Measurements from ENCODE around the gene STAT3.

The STAT3 gene

DNA sequence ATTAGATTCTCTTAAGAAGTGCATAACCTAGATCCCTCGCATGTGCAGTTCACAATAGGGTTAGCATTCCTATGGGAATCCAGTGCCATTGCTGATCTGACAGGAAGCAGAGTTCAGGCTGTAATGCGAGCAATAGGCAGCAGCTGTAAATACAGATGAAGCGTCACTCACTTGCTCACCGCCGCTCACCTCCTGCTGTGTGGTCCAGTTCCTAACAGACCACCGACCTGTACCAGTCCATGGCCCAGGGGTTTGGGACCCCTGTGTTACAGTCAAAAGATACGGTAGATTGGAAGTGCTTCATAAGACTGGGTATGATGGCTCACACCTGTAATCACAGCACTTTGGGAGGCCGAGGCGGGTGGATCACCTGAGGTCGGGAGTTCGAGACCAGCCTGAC lies 97.1 kb downstream of the STAT3 start:
- Histone ChIP-seq H2BK15ac (ENCODE audit: low read depth, poor library complexity, severe bottlenecking) (no peak overlapping the region), H3K4me2 (ENCODE audit: low read length, poor library complexity, severe bottlenecking) (no peak overlapping the region), H3K14ac (ENCODE audit: low read length in 2 of 2) (no peak overlapping the region), H3K4me3 (ENCODE audit: insufficient read depth in 1 of 2, low read depth in 1 of 2, low read length in 2 of 2) (no peak overlapping the region), H4K8ac (ENCODE audit: low read length) (no peak overlapping the region), H3K23ac (ENCODE audit: low read length in 2 of 2) (no peak overlapping the region), H3K27me3 (ENCODE audit: control insufficient read depth in 1 of 2, insufficient read depth in 1 of 2, low read length in 2 of 2) (no peaks in the 10 kb centered on the region), H2BK5ac (ENCODE audit: low read depth, low read length, poor library complexity, severe bottlenecking) (no peak overlapping the region), H3K27ac (ENCODE audit: low read length, poor library complexity, severe bottlenecking) (no peak overlapping the region), H3K9me3 (ENCODE audit: control insufficient read depth, low read length) (no peaks in the 10 kb centered on the region), H2AFZ (ENCODE audit: low read depth, low read length) (no peak overlapping the region), H3K18ac (ENCODE audit: low read depth in 1 of 2, low read length in 2 of 2) (no peak overlapping the region), H3K36me3 (ENCODE audit: control insufficient read depth in 1 of 2, insufficient read depth in 2 of 2, low read depth in 1 of 2, low read length in 2 of 2) (peaks cover 0 to 24% of the 10 kb centered on the region in 2 experiments), H2BK120ac (ENCODE audit: low read depth, low read length) (no peak overlapping the region), H3K4ac (ENCODE audit: low read depth in 1 of 2, low read length in 2 of 2) (no peak overlapping the region), H3K4me1 (ENCODE audit: control insufficient read depth, insufficient read depth, low read depth, low read length) (peaks cover 17% of the 10 kb centered on the region), H2AK5ac (ENCODE audit: low read length, severe bottlenecking) (no peak overlapping the region), H4K91ac (ENCODE audit: low read length) (peak overlapping the region; percentile 54), H3K9ac (ENCODE audit: low read length) (no peak overlapping the region), H2BK12ac (ENCODE audit: low read length in 2 of 2) (no peak overlapping the region), H3K79me1 (replicated peaks; ENCODE audit: low read length, poor library complexity, severe bottlenecking) (no peaks in the 10 kb centered on the region)
- no peak for DNase-seq
- WGBS = 85% methylated on average over 11 of the region's 11 CpGs

DNA sequence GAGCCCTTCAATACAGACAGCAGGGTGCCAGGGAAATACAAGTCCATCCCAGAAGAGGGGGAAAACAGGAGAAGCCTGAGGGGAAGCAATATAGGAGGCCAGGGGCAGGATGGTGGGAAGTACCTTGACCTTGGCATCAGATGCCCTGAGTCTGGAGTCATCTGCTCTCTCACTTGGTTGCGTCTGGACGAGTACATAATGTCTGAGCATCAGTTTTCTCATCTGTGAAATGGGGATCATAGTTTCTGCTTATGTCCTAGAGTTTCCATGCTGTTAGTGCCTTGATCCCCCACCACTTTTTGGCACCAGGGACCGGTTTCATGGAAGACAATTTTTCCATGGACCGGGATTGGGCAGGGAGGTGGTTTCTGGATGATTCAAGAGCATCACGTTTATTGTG lies 97.7 kb downstream of the STAT3 start:
- H3K36me3 ChIP-seq (ENCODE audit: control insufficient read depth in 1 of 2, insufficient read depth in 2 of 2, low read depth in 1 of 2, low read length in 2 of 2) = peaks cover 0 to 18% of the 10 kb centered on the region in 2 experiments
- H2BK15ac ChIP-seq (ENCODE audit: low read depth, poor library complexity, severe bottlenecking) = no peak overlapping the region
- H2BK5ac ChIP-seq (ENCODE audit: low read depth, low read length, poor library complexity, severe bottlenecking) = no peak overlapping the region
- no peaks in the 10 kb centered on the region for H3K27me3 ChIP-seq (ENCODE audit: control insufficient read depth in 1 of 2, insufficient read depth in 1 of 2, low read length in 2 of 2)
- 95% methylated on average over 3 of the region's 5 CpGs for WGBS
- H3K23ac ChIP-seq (ENCODE audit: low read length in 2 of 2) = peak overlapping the region in 1 of 2 experiments; percentile 14
- H2BK12ac ChIP-seq (ENCODE audit: low read length in 2 of 2) = no peak overlapping the region
- no peak overlapping the region for H4K8ac ChIP-seq (ENCODE audit: low read length)
- H2BK120ac ChIP-seq (ENCODE audit: low read depth, low read length) = no peak overlapping the region
- H3K18ac ChIP-seq (ENCODE audit: low read depth in 1 of 2, low read length in 2 of 2) = no peak overlapping the region
- no peaks in the 10 kb centered on the region for H3K9me3 ChIP-seq (ENCODE audit: control insufficient read depth, low read length)
- H3K4me2 ChIP-seq (ENCODE audit: low read length, poor library complexity, severe bottlenecking) = no peak overlapping the region
- peaks cover 17% of the 10 kb centered on the region for H3K4me1 ChIP-seq (ENCODE audit: control insufficient read depth, insufficient read depth, low read depth, low read length)
- H3K79me1 ChIP-seq (replicated peaks; ENCODE audit: low read length, poor library complexity, severe bottlenecking) = no peaks in the 10 kb centered on the region
- no peak overlapping the region for H3K14ac ChIP-seq (ENCODE audit: low read length in 2 of 2)
- H3K4me3 ChIP-seq (ENCODE audit: insufficient read depth in 1 of 2, low read depth in 1 of 2, low read length in 2 of 2) = no peak overlapping the region
- H2AFZ ChIP-seq (ENCODE audit: low read depth, low read length) = no peak overlapping the region
- no peak overlapping the region for H2AK5ac ChIP-seq (ENCODE audit: low read length, severe bottlenecking)
- no peak overlapping the region for H3K27ac ChIP-seq (ENCODE audit: low read length, poor library complexity, severe bottlenecking)
- H4K91ac ChIP-seq (ENCODE audit: low read length) = no peak overlapping the region
- no peak for DNase-seq
- no peak overlapping the region for H3K9ac ChIP-seq (ENCODE audit: low read length)
- H3K4ac ChIP-seq (ENCODE audit: low read depth in 1 of 2, low read length in 2 of 2) = no peak overlapping the region

DNA sequence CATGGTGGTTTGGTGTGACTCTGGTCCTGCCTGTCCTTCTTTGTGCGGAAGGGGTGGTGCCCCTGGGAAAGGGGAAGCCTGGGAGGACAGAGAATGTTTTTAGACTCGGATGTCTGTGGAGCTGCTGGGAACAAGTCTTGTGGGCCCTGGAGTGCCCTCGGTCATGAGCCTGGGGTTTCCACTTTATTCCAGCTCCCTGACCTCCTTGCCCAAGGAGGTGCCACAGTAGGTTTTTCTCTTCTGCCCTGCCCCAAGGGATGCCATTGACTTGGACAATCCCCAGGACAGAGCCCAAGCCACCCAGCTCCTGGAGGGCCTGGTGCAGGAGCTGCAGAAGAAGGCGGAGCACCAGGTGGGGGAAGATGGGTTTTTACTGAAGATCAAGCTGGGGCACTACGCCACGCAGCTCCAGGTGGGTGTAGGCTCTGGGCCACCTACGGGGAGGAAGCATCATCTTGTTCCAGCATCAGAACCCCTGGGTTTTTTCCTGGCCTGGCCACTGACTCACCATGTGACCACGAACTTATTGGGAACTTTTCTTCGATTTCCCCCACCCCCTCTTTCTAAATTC lies 98.5 kb downstream of the STAT3 start:
- Histone ChIP-seq H3K4ac (ENCODE audit: low read depth in 1 of 2, low read length in 2 of 2) (no peak overlapping the region), H2AFZ (ENCODE audit: low read depth, low read length) (no peak overlapping the region)
- 95% methylated on average over 8 of the region's 9 CpGs for WGBS

DNA sequence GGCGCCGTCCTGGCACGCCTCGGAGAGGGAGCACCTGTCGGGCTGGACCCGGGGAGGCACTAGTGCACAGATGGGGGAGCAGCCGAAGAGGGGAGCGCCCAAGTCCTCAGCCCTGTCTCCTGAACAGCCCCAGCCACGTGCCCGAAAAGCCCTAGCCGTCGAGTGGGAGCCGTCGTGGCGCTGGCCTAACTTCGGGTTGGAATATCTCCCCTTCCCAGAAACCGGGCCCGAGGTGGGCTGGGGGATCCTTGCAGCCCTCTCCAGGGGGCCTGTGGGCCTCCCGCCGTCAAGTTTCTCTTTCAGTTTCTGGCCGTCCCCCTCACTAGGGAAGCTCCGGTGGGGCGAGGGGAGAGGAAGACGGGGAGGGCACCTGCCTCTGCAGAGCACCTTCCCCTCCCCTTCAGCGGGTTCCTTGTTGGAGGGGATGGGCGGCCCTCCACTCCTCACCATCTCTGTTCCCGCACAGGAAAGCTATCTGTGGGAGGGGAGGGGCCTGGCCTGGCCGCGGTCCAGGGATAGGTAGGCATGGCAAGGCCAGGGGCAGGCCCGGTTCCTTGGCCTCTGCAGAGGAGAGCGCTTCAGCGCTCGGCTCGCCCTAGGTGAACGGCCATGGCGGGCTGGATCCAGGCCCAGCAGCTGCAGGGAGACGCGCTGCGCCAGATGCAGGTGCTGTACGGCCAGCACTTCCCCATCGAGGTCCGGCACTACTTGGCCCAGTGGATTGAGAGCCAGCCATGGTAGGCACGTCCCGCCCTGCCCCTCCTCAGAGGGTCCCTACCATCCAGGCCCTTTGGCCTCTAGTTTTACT lies 99.2 kb downstream of the STAT3 start:
- Histone ChIP-seq H3K4ac (ENCODE audit: low read depth in 1 of 2, low read length in 2 of 2) (peak overlapping the region in 1 of 2 experiments; percentile 73), H3K4me2 (ENCODE audit: low read length, poor library complexity, severe bottlenecking) (peak overlapping the region; percentile 84), H3K9ac (ENCODE audit: low read length) (peak overlapping the region; percentile 86), H3K14ac (ENCODE audit: low read length in 2 of 2) (no peak overlapping the region), H3K18ac (ENCODE audit: low read depth in 1 of 2, low read length in 2 of 2) (peak overlapping the region; percentile 71 to 85), H3K4me3 (ENCODE audit: insufficient read depth in 1 of 2, low read depth in 1 of 2, low read length in 2 of 2) (peak overlapping the region; percentile 66 to 78), H4K91ac (ENCODE audit: low read length) (peak overlapping the region; percentile 29), H2AK5ac (ENCODE audit: low read length, severe bottlenecking) (no peak overlapping the region), H2BK120ac (ENCODE audit: low read depth, low read length) (peak overlapping the region; percentile 66), H3K36me3 (ENCODE audit: control insufficient read depth in 1 of 2, insufficient read depth in 2 of 2, low read depth in 1 of 2, low read length in 2 of 2) (peaks cover 0 to 8% of the 10 kb centered on the region in 2 experiments), H3K79me1 (replicated peaks; ENCODE audit: low read length, poor library complexity, severe bottlenecking) (no peaks in the 10 kb centered on the region), H3K27ac (ENCODE audit: low read length, poor library complexity, severe bottlenecking) (no peak overlapping the region), H2BK5ac (ENCODE audit: low read depth, low read length, poor library complexity, severe bottlenecking) (no peak overlapping the region), H4K8ac (ENCODE audit: low read length) (peak overlapping the region; percentile 87), H3K23ac (ENCODE audit: low read length in 2 of 2) (no peak overlapping the region), H3K9me3 (ENCODE audit: control insufficient read depth, low read length) (no peaks in the 10 kb centered on the region), H2BK15ac (ENCODE audit: low read depth, poor library complexity, severe bottlenecking) (peak overlapping the region; percentile 73), H3K27me3 (ENCODE audit: control insufficient read depth in 1 of 2, insufficient read depth in 1 of 2, low read length in 2 of 2) (no peaks in the 10 kb centered on the region), H2BK12ac (ENCODE audit: low read length in 2 of 2) (peak overlapping the region in 1 of 2 experiments; percentile 25), H2AFZ (ENCODE audit: low read depth, low read length) (no peak overlapping the region), H3K4me1 (ENCODE audit: control insufficient read depth, insufficient read depth, low read depth, low read length) (peaks cover 17% of the 10 kb centered on the region)
- 50% methylated on average over 39 of the region's 44 CpGs for WGBS
- DNase-seq = no peak

More for the DNA sequence above, 98.5 kb downstream of the STAT3 start:
- Histone ChIP-seq H3K23ac (ENCODE audit: low read length in 2 of 2) (no peak overlapping the region), H2BK15ac (ENCODE audit: low read depth, poor library complexity, severe bottlenecking) (no peak overlapping the region), H2AK5ac (ENCODE audit: low read length, severe bottlenecking) (no peak overlapping the region), H3K4me3 (ENCODE audit: insufficient read depth in 1 of 2, low read depth in 1 of 2, low read length in 2 of 2) (peak overlapping the region in 1 of 2 experiments; percentile 78), H3K9ac (ENCODE audit: low read length) (no peak overlapping the region), H3K14ac (ENCODE audit: low read length in 2 of 2) (no peak overlapping the region), H4K8ac (ENCODE audit: low read length) (no peak overlapping the region), H3K36me3 (ENCODE audit: control insufficient read depth in 1 of 2, insufficient read depth in 2 of 2, low read depth in 1 of 2, low read length in 2 of 2) (peaks cover 0 to 11% of the 10 kb centered on the region in 2 experiments), H3K4me2 (ENCODE audit: low read length, poor library complexity, severe bottlenecking) (no peak overlapping the region), H2BK120ac (ENCODE audit: low read depth, low read length) (no peak overlapping the region), H3K79me1 (replicated peaks; ENCODE audit: low read length, poor library complexity, severe bottlenecking) (no peaks in the 10 kb centered on the region), H2BK5ac (ENCODE audit: low read depth, low read length, poor library complexity, severe bottlenecking) (no peak overlapping the region), H2BK12ac (ENCODE audit: low read length in 2 of 2) (no peak overlapping the region), H3K18ac (ENCODE audit: low read depth in 1 of 2, low read length in 2 of 2) (no peak overlapping the region), H3K27me3 (ENCODE audit: control insufficient read depth in 1 of 2, insufficient read depth in 1 of 2, low read length in 2 of 2) (no peaks in the 10 kb centered on the region), H3K4me1 (ENCODE audit: control insufficient read depth, insufficient read depth, low read depth, low read length) (peaks cover 17% of the 10 kb centered on the region), H3K27ac (ENCODE audit: low read length, poor library complexity, severe bottlenecking) (no peak overlapping the region), H3K9me3 (ENCODE audit: control insufficient read depth, low read length) (no peaks in the 10 kb centered on the region), H4K91ac (ENCODE audit: low read length) (no peak overlapping the region)
- DNase-seq = no peak
